Loucy (cell line): ENCODE data around the gene PTGFRN.

Experiments
- EZH2phosphoT487 ChIP-seq: fragments of 200-600 bp; IDR thresholded peaks from 2 replicates; pipeline ENCODE4 v1.6.1; 2018; ENCODE audit warnings: antibody characterized with exemption, mild to moderate bottlenecking, moderate library complexity, borderline replicate concordance
- TF ChIP-seq, protein P1 (sequence below): fragments of 200-600 bp; sonication (generic); conservative IDR thresholded peaks from 2 replicates; pipeline ENCODE4 v1.5.1; 2014; ENCODE audit warnings: mild to moderate bottlenecking, antibody characterized with exemption, low read length

DNA sequence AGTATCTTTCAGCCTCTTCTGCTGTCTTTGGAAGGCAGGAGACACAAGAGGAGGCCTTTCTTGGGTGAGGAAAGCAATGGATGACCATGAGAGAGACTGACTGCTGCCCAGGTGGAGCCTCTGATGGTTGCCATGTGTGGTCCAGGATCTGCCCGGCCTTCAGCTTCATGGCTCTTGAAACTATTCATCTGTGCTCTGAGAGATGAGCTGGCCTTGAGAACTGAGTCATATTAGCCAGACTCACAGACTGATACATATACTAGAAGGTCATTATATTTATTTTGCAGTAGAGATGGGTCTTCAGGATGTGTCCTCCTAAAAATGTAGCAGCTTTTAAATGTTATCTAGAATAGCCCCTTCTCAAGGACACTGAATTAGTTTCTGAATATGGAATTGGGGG lies 33.7 kb downstream of the PTGFRN start:
- TF ChIP-seq, protein P1, sequence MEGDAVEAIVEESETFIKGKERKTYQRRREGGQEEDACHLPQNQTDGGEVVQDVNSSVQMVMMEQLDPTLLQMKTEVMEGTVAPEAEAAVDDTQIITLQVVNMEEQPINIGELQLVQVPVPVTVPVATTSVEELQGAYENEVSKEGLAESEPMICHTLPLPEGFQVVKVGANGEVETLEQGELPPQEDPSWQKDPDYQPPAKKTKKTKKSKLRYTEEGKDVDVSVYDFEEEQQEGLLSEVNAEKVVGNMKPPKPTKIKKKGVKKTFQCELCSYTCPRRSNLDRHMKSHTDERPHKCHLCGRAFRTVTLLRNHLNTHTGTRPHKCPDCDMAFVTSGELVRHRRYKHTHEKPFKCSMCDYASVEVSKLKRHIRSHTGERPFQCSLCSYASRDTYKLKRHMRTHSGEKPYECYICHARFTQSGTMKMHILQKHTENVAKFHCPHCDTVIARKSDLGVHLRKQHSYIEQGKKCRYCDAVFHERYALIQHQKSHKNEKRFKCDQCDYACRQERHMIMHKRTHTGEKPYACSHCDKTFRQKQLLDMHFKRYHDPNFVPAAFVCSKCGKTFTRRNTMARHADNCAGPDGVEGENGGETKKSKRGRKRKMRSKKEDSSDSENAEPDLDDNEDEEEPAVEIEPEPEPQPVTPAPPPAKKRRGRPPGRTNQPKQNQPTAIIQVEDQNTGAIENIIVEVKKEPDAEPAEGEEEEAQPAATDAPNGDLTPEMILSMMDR: no peak
- no peak for TF ChIP-seq EZH2phosphoT487
